HEK293T (cell line): ENCODE measurements around the gene HAPLN2.

Experiments used
- ARNT ChIP-seq: fragments of 450-650 bp; IDR thresholded peaks from 2 replicates; pipeline ENCODE4 v1.6.1; 2017; ENCODE audit warnings: mild to moderate bottlenecking
- BHLHE40 ChIP-seq: fragments of 450-650 bp; IDR thresholded peaks from 2 replicates; pipeline ENCODE4 v1.6.1; 2016; ENCODE audit warnings: mild to moderate bottlenecking, moderate library complexity, borderline replicate concordance
- CTBP1 ChIP-seq: fragments of 450-650 bp; IDR thresholded peaks from 2 replicates; pipeline ENCODE4 v1.6.1; 2016; ENCODE audit warnings: borderline replicate concordance
- ELF4 ChIP-seq: fragments of 450-650 bp; IDR thresholded peaks from 2 replicates; pipeline ENCODE4 v1.6.1; 2017; ENCODE audit warnings: antibody characterized with exemption
- FOXA1 ChIP-seq: fragments of 450-650 bp; IDR thresholded peaks from 2 replicates; pipeline ENCODE4 v1.6.1; 2016; ENCODE audit warnings: mild to moderate bottlenecking
- FOXK2 ChIP-seq: fragments of 450-650 bp; IDR thresholded peaks from 2 replicates; pipeline ENCODE4 v1.6.1; 2016; ENCODE audit warnings: mild to moderate bottlenecking
- FOXM1 ChIP-seq: fragments of 450-650 bp; IDR thresholded peaks from 2 replicates; pipeline ENCODE4 v1.6.1; 2017; ENCODE audit warnings: mild to moderate bottlenecking, borderline replicate concordance
- HDGF ChIP-seq: fragments of 450-650 bp; IDR thresholded peaks from 2 replicates; pipeline ENCODE4 v1.6.1; 2017; ENCODE audit warnings: antibody characterized with exemption, borderline replicate concordance
- L3MBTL2 ChIP-seq: fragments of 450-650 bp; conservative IDR thresholded peaks from 2 replicates; pipeline ENCODE4 v1.6.1; 2016; ENCODE audit warnings: mild to moderate bottlenecking
- NFRKB ChIP-seq: fragments of 450-650 bp; IDR thresholded peaks from 2 replicates; pipeline ENCODE4 v1.6.1; 2016; ENCODE audit warnings: mild to moderate bottlenecking, moderate library complexity
- SP1 ChIP-seq: fragments of 450-650 bp; IDR thresholded peaks from 2 replicates; pipeline ENCODE4 v1.6.1; 2017
- TARDBP ChIP-seq: fragments of 450-650 bp; IDR thresholded peaks from 2 replicates; pipeline ENCODE4 v1.6.1; 2016
- ZNF384 ChIP-seq: fragments of 450-650 bp; IDR thresholded peaks from 2 replicates; pipeline ENCODE4 v1.6.1; 2016

DNA sequence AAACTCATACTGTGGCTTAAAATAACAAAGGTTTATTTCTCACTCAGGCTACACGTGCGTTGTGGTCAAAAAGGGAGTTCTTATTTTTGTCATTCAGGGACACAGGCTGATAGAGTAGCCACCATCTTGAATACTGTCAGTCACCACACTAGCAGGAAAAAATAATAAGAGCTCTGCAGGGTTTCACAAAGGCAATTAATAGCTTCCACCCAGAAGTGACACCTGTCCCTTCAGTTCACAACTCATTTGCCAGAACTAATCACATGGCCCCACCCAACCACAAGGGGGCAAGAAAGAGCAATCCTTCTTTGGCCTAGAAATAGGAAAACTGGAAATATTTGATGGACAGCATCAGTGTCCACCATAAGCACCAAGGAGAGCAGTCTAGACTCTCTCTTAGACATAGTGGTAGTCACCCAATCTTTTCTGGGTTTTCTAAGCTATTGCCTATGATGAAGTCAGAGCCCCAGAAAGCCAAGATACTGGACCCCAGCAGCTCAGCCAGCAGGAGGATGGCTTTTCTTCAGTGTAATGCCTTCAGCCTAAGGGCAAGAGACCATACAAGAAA lies 8.2 kb downstream of the HAPLN2 start:
- TF ChIP-seq FOXA1 (no peak), SP1 (no peak), ARNT (no peak), FOXK2 (no peak), ZNF384 (no peak), BHLHE40 (no peak), L3MBTL2 (no peak), CTBP1 (no peak), ELF4 (no peak), FOXM1 (no peak), NFRKB (no peak), TARDBP (no peak), HDGF (no peak)
